Stimulated activated CD4-positive, alpha-beta T cell treated with anti-CD3 and anti-CD28 coated beads, Interleukin-12 subunit alpha, Interleukin-12 subunit beta, amount 100 ng/mL, for 24 hours (primary cell): ENCODE data around the gene RBM20.
"Not testable (repeated sequence)": the region's sequence is repeated elsewhere in the genome, so short reads cannot be mapped to it uniquely, and the experiment has no call there.

Experiments
- DNase-seq, 2 experiments: peaks; one replicate each; pipeline ENCODE4 v3.0.0-alpha.2; 2020; ENCODE audit warnings: low read depth in 2 of 2

Gene RBM20

DNA sequence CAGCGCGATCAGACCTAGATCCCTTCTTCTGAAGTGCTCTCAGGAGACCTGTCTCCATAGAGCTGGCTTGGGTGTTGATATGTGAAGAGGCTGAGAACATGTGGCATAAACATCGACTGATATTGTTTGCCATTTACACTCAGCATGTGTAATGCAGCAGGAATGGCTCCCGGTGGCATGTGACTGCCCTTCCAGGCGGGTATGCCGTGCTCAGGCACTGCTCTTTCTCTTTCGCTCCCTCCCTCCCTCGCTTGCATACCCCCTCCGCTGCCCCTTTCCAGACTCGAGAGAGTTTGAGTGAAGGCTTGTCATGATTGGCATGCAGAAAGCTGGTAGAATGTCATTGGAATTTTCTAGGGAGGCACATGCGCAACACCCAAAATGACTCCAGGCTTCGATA is 120.2 kb downstream of the RBM20 start:
- no peak for DNase-seq

DNA sequence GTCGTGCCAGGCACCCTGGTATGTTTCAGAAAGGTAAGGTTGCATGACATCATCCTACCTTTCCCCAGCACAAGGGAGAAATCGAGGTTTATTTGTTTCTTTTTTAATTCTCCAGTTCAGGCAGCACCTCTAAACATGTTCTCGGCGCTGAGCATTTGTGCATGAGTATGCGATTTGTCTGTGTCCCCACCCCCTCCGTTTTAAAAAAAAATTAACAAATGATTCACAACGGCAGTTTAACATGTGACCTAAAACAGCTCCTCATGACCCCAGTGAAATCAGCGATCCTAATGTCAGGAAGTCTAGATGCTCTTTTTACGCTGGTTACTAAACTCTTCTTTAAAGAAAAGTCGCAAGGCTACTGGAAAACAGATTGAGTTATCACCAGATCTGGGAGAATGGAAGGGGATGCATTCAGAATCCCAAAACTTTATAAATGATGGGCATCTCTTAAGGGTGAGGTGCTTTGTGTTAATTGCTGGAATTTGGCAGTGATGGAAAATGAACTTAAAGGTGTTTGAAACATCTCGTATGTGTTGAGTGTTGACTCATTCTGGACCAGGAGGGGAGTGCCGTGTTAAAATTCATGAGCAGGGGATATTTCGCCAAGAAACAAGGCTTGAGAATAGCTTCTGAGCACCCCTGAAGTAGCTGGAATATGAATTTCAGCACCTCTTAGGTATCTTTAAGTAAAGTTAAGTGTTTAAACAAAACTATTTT is 120.8 kb downstream of the RBM20 start:
- DNase-seq, result no peak

DNA sequence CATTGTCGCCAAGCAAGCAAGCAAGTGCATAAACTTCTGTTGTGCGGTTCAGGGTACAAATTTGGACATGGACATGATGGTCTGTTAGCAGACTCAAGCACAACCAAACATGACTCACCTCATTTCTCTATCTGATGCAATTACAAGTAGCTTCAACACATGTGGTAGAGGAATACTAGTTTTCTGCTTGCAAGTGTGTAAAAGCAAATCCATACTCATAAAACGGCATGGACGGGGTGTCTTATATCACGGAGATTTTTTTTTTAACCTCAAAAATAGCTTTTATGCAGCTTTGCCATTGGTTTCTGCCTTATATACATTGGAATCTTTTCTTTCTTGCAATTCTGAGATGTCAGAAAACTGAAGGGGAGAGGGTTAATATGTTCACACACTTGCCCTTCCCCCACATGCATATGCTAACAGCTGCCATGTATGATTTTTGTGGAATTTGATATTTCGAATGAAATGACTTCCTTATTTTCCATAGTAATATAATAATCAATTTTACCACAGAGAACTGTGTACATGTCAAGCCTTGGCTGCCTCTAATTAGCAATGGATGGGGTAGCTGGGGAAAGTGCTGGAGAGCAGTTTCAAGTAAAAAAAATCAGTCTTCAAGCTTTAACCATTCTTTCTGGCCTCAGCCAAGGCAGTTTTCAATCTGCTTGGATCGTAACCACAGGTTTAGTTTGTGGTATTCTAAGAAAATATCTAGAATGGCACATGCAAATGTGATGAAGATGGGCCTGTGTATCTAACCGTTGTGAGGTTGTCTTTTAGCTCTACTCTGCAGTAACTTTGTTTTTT is 121.6 kb downstream of the RBM20 start:
- no peak for DNase-seq

DNA sequence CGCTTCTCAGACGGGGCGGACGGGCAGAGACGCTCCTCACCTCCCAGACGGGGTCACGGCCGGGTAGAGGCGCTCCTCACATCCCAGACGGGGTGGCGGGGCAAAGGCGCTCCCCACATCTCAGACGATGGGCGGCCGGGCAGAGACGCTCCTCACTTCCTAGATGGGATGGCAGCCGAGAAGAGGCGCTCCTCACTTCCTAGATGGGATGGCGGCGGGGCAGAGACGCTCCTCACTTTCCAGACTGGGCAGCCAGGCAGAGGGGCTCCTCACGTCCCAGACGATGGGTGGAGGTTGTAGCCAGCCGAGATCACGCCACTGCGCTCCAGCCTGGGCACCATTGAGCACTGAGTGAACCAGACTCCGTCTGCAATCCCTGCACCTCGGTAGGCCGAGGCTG is 123.5 kb downstream of the RBM20 start:
- not testable (repeated sequence) for DNase-seq

DNA sequence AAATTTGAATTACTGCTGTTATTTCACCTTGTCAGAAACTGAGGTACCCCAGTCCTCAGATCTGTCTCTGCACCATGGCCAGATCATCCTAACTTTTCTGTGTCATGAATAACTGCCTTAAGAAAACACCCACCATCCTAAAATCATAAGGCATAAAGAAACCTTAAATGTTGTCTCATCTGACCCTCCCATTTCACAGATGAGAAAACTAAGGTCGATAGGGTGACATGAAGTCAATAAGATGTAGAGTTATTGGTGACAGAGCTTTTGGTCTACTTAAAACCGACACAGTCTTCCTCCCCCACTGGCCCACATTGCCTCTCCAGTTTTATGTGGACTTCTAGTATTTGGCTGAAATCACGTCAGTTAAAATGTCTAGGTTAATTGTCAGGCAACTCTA is 126.1 kb downstream of the RBM20 start:
- no peak for DNase-seq

DNA sequence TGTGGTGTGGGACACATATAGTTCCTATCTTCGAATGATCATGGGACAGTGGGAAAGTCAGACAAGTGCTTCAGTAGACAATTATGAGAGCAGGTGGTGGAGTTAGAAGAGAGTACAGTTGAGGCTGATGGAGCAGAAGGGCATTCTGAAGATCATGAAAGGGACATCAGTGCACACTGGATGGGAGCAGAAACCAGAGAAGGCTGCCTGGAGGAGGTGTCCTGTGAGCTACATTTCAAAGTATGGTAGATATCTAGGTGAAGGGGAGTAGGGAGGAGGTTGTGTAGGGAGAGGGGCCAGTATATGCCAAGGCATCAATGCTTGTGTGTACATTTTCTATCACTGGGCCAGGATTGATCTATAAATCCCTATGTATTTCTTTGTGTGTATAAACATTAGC is 127.3 kb downstream of the RBM20 start:
- DNase-seq, result no peak

DNA sequence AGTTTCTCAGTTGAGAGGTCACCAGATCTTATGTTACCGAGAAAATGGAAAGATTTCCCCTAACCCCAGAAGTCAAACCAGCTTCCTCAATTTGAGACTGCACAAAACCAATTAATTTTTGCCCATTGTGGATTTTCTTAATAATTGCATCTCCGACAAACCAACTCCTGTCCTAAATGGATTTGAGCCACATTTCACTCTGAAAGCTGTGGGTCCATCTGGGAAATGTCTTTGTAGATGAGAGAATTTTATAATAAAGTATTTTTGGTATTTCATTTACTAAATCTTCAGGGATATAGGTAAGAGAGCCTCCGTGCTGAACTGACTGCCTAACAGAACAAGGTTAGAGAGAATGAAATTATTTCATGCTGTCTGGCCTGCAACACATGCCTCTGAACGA is 127.9 kb downstream of the RBM20 start:
- DNase-seq, result no peak

DNA sequence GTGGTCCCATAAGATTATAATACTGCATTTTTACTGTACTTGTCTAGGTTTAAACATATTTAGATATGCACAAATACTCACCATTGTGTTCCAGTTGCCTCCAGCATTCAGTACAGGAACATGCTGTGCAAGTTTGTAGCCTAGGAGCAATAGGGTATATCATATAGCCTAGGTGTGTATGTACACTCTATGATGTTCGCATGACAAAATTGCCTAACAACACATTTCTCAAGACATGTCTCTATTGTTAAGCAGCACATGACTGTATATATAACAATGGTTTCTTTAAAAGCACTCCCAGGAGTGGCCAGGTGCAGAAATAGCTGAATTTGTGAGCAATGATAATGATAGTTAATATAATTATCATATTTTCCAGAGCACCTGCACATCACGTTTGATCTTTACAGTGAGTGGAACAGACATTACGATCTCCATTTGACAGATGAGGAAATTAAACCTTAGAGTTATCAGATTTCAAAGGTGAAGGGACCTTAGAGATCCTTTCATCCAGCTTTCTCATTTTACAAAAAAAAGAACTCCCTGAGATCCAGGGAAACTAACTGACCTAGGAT is 128.4 kb downstream of the RBM20 start:
- no peak for DNase-seq

DNA sequence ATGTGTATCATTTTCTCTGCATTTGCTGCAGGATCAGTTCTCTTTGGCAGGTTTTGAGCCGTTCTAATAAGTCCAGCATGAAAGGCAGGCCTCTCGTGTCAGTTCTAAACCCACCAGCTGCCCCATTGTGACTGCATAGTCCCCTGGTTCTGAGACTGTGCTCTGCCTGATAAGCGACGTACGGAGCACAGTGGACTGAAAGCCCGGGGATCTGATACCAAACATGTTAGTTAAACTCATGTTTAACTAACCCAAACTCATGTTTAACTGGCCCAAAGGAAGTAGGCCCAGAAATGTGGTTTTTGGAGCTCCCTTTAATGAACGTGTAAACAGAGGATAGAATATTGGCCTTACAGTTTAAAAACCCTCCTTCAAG is 129.5 kb downstream of the RBM20 start:
- no peak for DNase-seq

DNA sequence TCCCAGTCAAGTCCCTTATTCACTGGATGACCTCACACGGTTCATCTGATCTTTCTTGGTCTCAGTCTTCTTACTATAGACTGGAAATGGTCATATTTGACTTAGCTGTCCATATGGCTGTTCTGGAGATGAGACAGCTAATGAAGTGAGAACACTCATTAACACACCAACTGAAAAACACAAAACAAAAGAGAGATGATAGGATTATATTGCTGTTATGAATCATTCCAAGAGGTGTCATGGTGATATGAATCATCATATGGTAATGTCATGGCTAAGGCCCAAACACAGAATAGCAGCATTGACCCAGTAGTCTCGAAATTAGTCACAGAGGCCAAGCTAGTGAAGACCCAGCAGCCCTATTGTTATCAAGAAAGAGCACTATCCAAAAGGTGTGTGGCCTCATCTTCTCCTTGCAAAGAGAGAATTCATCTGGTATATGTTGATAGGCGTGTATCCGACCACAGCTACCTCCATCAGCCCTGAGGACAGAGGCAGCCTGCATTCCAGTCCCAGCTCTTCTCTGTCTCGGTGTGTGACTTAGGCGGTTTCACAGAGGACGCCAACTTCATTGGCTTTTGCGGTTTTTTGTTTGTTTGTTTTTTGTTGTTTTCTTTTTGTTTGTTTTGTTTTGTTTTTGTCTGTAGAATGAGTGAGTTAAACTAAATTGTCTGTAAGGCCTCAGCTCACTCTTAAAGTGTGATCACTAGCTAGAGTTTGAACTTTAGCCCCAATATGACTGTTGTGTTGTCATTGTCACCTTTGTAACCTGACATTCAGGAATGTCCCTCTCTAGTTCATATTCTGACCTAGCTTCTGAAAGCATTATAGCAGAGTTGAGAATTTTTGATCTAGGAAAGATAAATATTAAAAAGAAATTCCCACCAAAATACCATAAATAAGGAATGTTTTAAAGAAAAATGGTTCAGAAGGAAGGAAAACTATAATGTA is 130.2 kb downstream of the RBM20 start:
- DNase-seq, result peak; percentile 12 to 39

DNA sequence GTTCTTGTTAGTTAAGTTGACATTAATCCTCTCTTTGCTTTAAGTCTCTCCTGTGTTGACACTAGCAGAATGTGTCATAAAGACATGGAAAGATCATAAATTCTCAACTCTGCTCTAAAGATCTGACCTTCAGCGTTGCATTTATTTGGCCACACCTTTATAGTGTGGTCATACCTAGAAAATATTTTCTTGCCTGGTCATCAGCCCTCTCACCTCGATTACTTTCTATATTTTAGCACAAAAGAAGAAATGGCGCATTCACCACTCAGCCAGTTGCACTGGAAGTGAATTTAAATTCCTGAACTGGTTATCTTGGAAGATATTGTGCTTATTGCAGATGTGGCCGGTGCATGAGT is 130.9 kb downstream of the RBM20 start:
- no peak for DNase-seq

DNA sequence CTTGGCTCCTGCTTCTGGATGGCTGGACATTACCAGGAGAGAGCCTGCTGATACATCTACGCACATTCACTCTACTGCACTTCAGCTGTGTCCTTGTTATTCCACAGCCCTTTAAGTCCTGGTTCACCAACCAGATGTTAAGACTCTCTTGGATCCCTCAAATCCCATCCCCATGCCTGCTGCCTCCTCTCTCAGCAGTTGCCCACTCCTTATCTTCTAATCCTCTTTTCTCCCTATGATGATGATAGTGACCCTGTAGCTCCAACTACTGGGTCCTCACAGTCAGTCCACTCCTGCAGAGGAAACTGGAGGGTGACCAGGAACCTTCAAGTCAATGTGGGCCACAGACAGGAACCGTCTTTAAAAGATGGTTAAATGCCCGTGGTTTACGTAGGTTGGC is 131.3 kb downstream of the RBM20 start:
- no peak for DNase-seq

DNA sequence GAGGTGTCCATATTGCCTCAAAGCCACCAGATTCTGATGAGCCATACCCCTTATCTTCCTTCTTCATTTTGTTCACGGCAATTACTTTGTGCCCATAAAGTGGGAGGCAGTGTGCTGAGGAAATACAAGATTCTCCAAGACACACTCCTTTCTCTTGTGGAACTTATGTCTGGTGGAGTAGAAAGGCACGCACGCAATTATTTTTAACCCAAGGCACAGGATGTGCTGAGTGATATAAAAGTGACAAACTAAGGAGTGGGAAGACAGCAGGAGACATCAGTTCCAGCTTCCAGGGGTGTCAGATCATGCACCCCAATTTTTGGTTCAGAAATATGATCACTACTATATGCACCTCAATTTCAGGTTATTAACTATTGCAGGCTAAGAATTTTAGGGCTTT is 132.9 kb downstream of the RBM20 start:
- no peak for DNase-seq

DNA sequence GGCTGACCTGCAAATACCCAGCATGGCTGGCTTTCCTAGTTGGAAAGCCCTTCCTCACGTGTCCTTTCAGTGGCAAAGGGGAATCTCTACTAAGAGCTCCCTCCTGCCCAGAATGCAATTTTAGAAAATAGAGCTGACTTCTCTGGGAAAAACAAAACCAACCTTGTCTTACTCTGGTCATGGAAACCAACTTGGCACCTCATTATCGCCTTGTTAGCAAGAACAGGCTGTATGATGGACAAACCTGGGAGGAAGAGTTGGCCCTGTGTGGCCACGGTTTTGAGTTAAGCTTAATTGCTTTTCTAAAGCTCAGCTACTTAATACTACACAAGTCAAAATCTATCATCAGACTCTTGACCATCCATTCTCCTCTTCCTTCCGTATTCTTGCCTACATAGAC is 133.5 kb downstream of the RBM20 start:
- DNase-seq, result no peak

DNA sequence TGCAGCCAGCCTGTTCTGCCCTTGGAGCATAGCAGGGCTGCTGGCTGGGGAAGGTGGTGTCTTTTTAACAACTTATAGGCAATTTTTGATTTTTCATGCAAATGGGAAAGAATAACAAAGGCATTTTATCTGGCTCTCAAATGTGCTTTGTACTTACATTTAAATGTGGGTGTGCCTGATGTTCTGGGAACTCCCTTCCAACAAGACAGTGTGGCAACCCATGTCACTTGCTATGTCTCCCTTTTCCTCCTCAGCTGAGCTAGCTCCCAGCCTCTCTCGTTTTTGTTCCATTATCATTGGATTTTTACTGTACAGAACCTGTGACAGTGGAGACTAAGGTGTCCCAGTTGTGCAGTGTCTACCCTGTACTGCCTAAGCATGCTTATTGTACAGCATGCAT is 134.1 kb downstream of the RBM20 start:
- DNase-seq, result no peak

DNA sequence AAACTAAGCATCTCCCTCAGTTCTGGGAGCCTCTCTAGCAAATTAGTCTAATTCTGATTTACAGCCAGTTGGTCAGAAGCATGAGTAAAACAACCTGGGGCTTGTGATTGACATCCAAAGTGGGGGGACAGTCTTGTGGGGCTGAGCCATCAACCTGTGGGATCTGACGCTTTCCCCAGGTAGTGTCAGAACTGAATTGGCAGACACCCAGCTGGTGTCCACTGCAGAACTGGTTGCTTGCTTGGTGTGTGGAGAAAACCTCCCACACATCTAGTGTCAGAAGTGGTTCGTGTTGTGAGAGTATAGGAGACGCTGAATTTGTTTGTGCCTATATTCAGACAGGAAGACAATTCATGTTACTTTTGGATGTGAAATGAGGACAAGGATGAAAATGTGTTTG is 135.4 kb downstream of the RBM20 start:
- DNase-seq, result no peak

DNA sequence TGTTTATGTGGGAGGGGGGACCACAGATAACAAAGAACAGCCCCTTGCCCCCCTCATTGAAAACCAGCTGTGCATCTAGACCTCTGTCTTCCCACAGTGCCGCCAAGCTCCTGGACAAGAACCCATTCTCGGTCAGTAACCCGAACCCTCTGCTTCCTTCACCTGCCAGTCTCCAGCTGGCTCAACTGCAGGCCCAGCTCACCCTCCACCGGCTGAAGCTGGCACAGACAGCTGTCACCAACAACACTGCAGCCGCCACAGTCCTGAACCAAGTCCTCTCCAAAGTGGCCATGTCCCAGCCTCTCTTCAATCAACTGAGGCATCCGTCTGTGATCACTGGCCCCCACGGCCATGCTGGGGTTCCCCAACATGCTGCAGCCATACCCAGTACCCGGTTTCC is 136.6 kb downstream of the RBM20 start:
- DNase-seq, result no peak

DNA sequence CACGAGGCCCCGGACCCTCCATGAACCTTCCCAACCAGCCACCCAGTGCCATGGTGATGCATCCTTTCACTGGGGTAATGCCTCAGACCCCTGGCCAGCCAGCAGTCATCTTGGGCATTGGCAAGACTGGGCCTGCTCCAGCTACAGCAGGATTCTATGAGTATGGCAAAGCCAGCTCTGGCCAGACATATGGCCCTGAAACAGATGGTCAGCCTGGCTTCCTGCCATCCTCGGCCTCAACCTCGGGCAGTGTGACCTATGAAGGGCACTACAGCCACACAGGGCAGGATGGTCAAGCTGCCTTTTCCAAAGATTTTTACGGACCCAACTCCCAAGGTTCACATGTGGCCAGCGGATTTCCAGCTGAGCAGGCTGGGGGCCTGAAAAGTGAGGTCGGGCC is 137.0 kb downstream of the RBM20 start:
- DNase-seq, result no peak

DNA sequence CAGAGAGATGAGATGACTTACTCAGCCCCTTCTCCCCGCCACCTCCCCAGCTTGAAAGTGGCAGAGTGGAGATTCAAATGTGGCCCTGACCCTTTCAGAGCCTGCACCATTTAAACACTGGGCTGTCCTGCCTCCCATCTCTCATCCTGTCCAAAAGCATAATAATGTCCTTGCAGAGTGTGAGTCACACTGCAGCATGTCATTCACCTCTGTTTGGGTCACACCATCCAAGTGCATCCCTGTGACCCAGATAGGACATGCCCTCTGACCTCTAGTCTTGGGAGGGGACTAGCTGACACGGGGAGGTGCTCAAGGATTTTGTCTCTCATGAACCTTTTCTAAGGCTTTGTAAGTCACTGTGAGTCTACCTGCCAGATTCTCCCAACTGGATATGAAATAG is 138.5 kb downstream of the RBM20 start:
- DNase-seq, result no peak

DNA sequence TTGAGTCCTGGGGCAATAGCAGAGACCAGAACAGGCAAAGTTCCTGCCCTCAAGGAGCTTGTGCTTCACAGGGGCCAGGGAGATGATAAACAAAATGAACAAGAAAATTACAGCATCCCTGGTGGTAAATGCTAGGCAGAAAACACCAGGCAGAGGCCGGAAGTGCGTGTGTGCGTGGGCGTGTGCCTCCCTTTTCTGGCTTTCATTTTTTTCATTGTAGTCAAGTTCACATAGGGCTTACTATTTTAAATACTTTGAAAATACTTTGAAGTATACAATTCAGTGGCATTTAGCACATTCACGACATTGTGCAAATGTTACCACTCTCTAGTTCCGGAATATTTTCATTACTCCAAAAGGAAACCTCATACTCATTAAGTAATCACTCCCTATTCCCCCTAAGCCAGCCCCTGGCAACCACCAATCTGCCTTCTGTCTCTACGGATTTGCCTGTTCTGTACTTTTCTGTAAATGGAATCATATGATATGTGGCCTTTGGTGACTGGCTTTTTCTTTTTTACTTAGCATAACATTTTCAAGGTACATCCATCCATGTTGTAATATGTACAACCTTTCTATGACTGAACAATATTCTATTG is 139.5 kb downstream of the RBM20 start:
- DNase-seq, result peak; percentile 41 to 57

DNA sequence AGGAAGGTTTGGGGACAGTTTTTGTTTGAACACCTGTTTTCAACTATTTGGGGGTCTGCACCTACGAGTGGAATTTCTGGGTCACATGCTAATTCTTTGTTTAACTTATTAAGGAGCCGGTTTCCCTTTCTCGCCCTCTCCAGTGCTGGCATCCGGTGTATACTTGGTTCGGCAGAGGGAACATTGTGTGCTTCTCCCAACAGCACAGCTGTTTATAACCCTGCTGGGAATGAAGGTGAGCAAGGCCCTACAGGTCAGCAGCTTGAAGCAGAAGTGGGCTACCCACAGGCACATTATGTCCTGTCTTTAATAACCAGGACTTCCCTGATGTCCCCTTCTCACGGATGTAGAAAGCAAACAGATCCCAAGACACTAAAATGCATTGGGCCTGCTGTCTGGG is 140.1 kb downstream of the RBM20 start:
- no peak for DNase-seq

DNA sequence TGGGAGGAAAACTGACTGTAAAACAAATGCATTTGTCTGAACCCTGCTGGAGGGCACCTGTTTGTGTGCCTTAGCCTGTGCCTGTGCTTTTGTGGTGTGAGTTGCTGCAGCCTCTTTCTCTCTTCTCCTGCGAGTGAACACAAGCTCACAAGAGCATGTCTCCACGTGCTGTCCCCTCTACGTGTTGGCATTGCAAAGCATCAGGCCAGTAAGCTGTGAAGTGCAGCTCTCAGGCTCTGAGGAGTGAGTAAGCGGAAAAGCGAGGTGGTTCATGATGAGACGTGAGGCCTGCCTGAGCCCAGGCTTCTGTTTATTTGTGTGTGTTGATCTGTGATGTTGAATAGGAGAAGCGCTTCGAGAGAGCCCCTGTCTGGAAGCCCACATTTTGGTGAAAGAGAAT is 142.0 kb downstream of the RBM20 start:
- DNase-seq, result no peak
